Stimulated activated CD4-positive, alpha-beta T cell treated with anti-CD3 and anti-CD28 coated beads, Interleukin-2, amount 100 ng/mL, for 24 hours (primary cell): Measurements from ENCODE around the gene MCM10.
"Not testable (repeated sequence)": the region's sequence is repeated elsewhere in the genome, so short reads cannot be mapped to it uniquely, and the experiment has no call there.

Experiments used
- DNase-seq, 2 donors: peaks; one replicate each; pipeline ENCODE4 v3.0.0-alpha.2; 2020

MCM10 gene

GRCh38 chr10:13160934-13161856 lies at the start of gene MCM10:
MCM10 (plus strand) TSS chr10:13161558; CDS start chr10:13164203, 2,645 bp downstream.
- peak; percentile 98 for DNase-seq

- DNase-seq = no peak
Measured at GRCh38 chr10:13113544-13113943, 47.8 kb upstream of the MCM10 start.

- DNase-seq = no peak
Measured at GRCh38 chr10:13115832-13116803, 45.2 kb upstream of the MCM10 start.

GRCh38 chr10:13117841-13118783 lies 43.2 kb upstream of the MCM10 start:
- DNase-seq = no peak

GRCh38 chr10:13118784-13119410 lies 42.5 kb upstream of the MCM10 start:
- DNase-seq = no peak

GRCh38 chr10:13120786-13121499 lies 40.4 kb upstream of the MCM10 start:
- no peak for DNase-seq

GRCh38 chr10:13121500-13121854 lies 39.9 kb upstream of the MCM10 start:
- no peak for DNase-seq

GRCh38 chr10:13136651-13137050 lies 24.7 kb upstream of the MCM10 start:
- DNase-seq = no peak

- no peak for DNase-seq
Measured at GRCh38 chr10:13139150-13139549, 22.2 kb upstream of the MCM10 start.

GRCh38 chr10:13139676-13140075 lies 21.7 kb upstream of the MCM10 start:
- no peak for DNase-seq

- no peak for DNase-seq
Measured at GRCh38 chr10:13140627-13141190, 20.6 kb upstream of the MCM10 start.

- DNase-seq = no peak
Measured at GRCh38 chr10:13143766-13144165, 17.6 kb upstream of the MCM10 start.

GRCh38 chr10:13144814-13145213 lies 16.5 kb upstream of the MCM10 start:
- no peak for DNase-seq

- DNase-seq = no peak
Measured at GRCh38 chr10:13146379-13146778, 15.0 kb upstream of the MCM10 start.

GRCh38 chr10:13147161-13147560 lies 14.2 kb upstream of the MCM10 start:
- no peak for DNase-seq

- no peak for DNase-seq
Measured at GRCh38 chr10:13152296-13152695, 9.1 kb upstream of the MCM10 start.

GRCh38 chr10:13155860-13156259 lies 5.5 kb upstream of the MCM10 start:
- DNase-seq = not testable (repeated sequence)

- peak; percentile 16 to 27 for DNase-seq
Measured at GRCh38 chr10:13158401-13158800, 3.0 kb upstream of the MCM10 start.

- peak in 1 of 2 donors; percentile 21 for DNase-seq
Measured at GRCh38 chr10:13161857-13162271, 506 bp downstream of the MCM10 start.

- DNase-seq = no peak
Measured at GRCh38 chr10:13163859-13164258, 2.5 kb downstream of the MCM10 start.

GRCh38 chr10:13165177-13165576 lies 3.8 kb downstream of the MCM10 start:
- no peak for DNase-seq
